ENCODE results near the gene MPPE1.

DNA sequence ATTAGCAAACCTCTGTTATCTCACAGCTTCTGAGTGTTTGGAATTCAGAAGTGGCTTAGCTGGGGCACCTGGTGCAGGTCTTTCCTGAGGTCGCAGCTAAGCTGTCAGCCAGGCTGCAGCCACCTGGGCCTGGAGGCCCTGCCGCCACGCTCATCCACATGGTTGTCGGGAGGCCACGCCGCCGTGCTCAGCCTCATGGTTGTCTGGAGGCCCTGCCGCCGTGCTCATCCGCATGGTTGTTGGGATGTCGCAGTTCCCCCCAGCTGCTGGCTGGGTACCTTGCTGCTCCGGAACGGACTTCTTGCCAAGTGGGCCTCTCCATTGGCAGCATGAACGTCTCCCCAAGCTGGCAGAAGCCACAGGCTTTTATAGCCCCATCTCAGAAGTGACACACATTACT, 24.3 kb upstream of the MPPE1 start:
- TF ChIP-seq ZC3H10 (CRISPR knock-in tag; IDR thresholded peaks at IDR 0.05) (no peak), TCF4 (CRISPR knock-in tag; IDR thresholded peaks at IDR 0.05; ENCODE audit: borderline replicate concordance) (no peak)
- TF ChIP-seq, protein P1, sequence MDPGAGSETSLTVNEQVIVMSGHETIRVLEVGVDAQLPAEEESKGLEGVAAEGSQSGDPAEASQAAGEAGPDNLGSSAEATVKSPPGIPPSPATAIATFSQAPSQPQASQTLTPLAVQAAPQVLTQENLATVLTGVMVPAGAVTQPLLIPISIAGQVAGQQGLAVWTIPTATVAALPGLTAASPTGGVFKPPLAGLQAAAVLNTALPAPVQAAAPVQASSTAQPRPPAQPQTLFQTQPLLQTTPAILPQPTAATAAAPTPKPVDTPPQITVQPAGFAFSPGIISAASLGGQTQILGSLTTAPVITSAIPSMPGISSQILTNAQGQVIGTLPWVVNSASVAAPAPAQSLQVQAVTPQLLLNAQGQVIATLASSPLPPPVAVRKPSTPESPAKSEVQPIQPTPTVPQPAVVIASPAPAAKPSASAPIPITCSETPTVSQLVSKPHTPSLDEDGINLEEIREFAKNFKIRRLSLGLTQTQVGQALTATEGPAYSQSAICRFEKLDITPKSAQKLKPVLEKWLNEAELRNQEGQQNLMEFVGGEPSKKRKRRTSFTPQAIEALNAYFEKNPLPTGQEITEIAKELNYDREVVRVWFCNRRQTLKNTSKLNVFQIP (CRISPR knock-in tag; IDR thresholded peaks at IDR 0.05; ENCODE audit: borderline replicate concordance, low read depth) = no peak
